Astrocyte of the cerebellum (primary cell): ENCODE measurements around the gene TECR.
"Not testable (repeated sequence)": the region's sequence is repeated elsewhere in the genome, so short reads cannot be mapped to it uniquely, and the experiment has no call there.

ENCODE experiments used
- DNase-seq: peaks from one replicate; pipeline ENCODE4 v3.0.0-alpha.2; 2011; ENCODE audit warnings: low read depth
- H3K4me3 ChIP-seq: 2 replicates; pipeline ENCODE4 v1.5.1; 2011; ENCODE audit warnings: mild to moderate bottlenecking, low read depth, low read length, moderate library complexity
- CTCF ChIP-seq: IDR thresholded peaks from 2 replicates; pipeline ENCODE4 v1.5.1; 2012; ENCODE audit warnings: low read length, low read depth, moderate library complexity, mild to moderate bottlenecking; ENCODE audit errors: missing control alignments
- in situ Hi-C: cut with HindIII; loops from 2 replicates; pipeline ENCODE4 v1.10.0; 2017; ENCODE audit warnings: low sequenced_read_pairs

Gene TECR

GRCh38 chr19:14545716-14546082 is 16.3 kb downstream of the TECR start:
- no peak overlapping the region for H3K4me3 ChIP-seq
- DNase-seq: no peak
- no peak for TF ChIP-seq CTCF
- in situ Hi-C loops: no loop called here

GRCh38 chr19:14550201-14550754 is 20.9 kb downstream of the TECR start:
- TF ChIP-seq CTCF: no peak
- no peak for DNase-seq
- H3K4me3 ChIP-seq: no peak overlapping the region
- in situ Hi-C loops: no loop called here

- DNase-seq, in situ Hi-C loops, H3K4me3 ChIP-seq: not testable (repeated sequence)
These were observed 22.0 kb downstream of the TECR start for GRCh38 chr19:14551134-14552005.

GRCh38 chr19:14552006-14552360 is 22.6 kb downstream of the TECR start:
- H3K4me3 ChIP-seq, DNase-seq, in situ Hi-C loops: not testable (repeated sequence)

GRCh38 chr19:14553042-14553938 is 23.9 kb downstream of the TECR start:
- no peak for DNase-seq

GRCh38 chr19:14553939-14554243 is 24.5 kb downstream of the TECR start:
- DNase-seq: no peak
- no peak overlapping the region for H3K4me3 ChIP-seq
- TF ChIP-seq CTCF: no peak
- in situ Hi-C loops: no loop called here

More at GRCh38 chr19:14553042-14553938, 23.9 kb downstream of the TECR start:
- TF ChIP-seq CTCF: no peak
- no peak overlapping the region for H3K4me3 ChIP-seq
- in situ Hi-C loops: no loop called here

GRCh38 chr19:14554382-14554812 is 25.0 kb downstream of the TECR start:
- no peak for TF ChIP-seq CTCF
- in situ Hi-C loops: no loop called here
- DNase-seq: no peak
- no peak overlapping the region for H3K4me3 ChIP-seq
